DMS 273 treated with DMSO at 0.1 percent for 48 hours (cell line): Measurements from ENCODE around the gene ANKS6.
A peak's percentile ranks its signal among the peaks of the same experiment; 100 is the strongest.
"Not testable (repeated sequence)": the region's sequence is repeated elsewhere in the genome, so short reads cannot be mapped to it uniquely, and the experiment has no call there.

Source experiments
- DNase-seq: peaks from one replicate; lab custom pipeline; 2025; lab: John Stamatoyannopoulos, UW

ANKS6 gene

GRCh38 chr9:98702835-98703380 lies 93.4 kb downstream of the ANKS6 start:
- peak; percentile 32 for DNase-seq

GRCh38 chr9:98702340-98702739 lies 94.0 kb downstream of the ANKS6 start:
- DNase-seq, result no peak

GRCh38 chr9:98701576-98701975 lies 94.8 kb downstream of the ANKS6 start:
- DNase-seq, result no peak

- DNase-seq, result no peak
Measured at GRCh38 chr9:98700801-98701200, 95.6 kb downstream of the ANKS6 start.

- DNase-seq, result no peak
Measured at GRCh38 chr9:98698856-98699255, 97.5 kb downstream of the ANKS6 start.

GRCh38 chr9:98694943-98695342 lies 101.4 kb downstream of the ANKS6 start:
- no peak for DNase-seq

GRCh38 chr9:98692392-98692791 lies 104.0 kb downstream of the ANKS6 start:
- no peak for DNase-seq

GRCh38 chr9:98691890-98692289 lies 104.5 kb downstream of the ANKS6 start:
- DNase-seq, result no peak

- no peak for DNase-seq
Measured at GRCh38 chr9:98690686-98691085, 105.7 kb downstream of the ANKS6 start.

- DNase-seq, result no peak
Measured at GRCh38 chr9:98688710-98689495, 107.5 kb downstream of the ANKS6 start.

- no peak for DNase-seq
Measured at GRCh38 chr9:98687911-98688310, 108.4 kb downstream of the ANKS6 start.

GRCh38 chr9:98686961-98687855 lies 109.1 kb downstream of the ANKS6 start:
- no peak for DNase-seq

- DNase-seq, result not testable (repeated sequence)
Measured at GRCh38 chr9:98684816-98685215, 111.5 kb downstream of the ANKS6 start.
